ENCODE results near the gene CHST5. TPM values are rescaled to one million over a fixed set of nuclear protein-coding genes. Genes with fewer than 3 reads are reported as not detected.

CHST5 gene
- total and polyA plus RNA-seq, 2 donors (not counting 1 experiment from before 2014, with no cell fraction given): 0.99 TPM; not detected in 1

DNA sequence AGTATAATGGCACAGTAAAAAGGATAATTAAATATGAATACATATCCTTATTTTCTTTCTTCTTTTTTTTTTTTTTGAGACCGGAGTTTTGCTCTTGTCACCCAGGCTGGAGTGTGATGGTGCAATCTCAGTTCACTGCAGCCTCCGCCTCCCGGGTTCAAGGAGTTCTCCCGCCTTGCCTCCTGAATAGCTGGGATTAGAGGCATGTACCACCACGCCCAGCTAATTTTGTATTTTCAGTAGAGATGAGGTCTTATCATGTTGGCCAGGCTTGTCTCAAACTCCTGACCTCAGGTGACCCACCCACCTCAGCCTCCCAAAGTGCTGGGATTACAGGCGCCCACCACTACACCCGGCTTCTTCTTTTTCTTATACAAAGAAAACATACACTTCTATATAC lies 42.3 kb upstream of the CHST5 start:
- CTCF ChIA-PET: no interaction called here
- no peaks in the 10 kb centered on the region for H3K27me3 ChIP-seq (replicated peaks in 1 of 4; ENCODE audit: control extremely low read depth in 1 of 4, control insufficient read depth in 3 of 4, insufficient read depth in 4 of 4, low read length in 3 of 4)
- Mint-ChIP-seq H3K9me3 (ENCODE audit: insufficient read depth) (no peaks in the 10 kb centered on the region), H3K27ac (no peak overlapping the region), H3K27me3 (no peaks in the 10 kb centered on the region), H3K4me3 (no peak overlapping the region), H3K4me1 (peaks cover 48% of the 10 kb centered on the region)
- H3K4me3 ChIP-seq (ENCODE audit: control extremely low read depth in 1 of 5, extremely low read depth in 1 of 5, insufficient read depth in 1 of 5, low read depth in 2 of 5, low read length in 4 of 5): no peak overlapping the region
- TF ChIP-seq, protein P1, sequence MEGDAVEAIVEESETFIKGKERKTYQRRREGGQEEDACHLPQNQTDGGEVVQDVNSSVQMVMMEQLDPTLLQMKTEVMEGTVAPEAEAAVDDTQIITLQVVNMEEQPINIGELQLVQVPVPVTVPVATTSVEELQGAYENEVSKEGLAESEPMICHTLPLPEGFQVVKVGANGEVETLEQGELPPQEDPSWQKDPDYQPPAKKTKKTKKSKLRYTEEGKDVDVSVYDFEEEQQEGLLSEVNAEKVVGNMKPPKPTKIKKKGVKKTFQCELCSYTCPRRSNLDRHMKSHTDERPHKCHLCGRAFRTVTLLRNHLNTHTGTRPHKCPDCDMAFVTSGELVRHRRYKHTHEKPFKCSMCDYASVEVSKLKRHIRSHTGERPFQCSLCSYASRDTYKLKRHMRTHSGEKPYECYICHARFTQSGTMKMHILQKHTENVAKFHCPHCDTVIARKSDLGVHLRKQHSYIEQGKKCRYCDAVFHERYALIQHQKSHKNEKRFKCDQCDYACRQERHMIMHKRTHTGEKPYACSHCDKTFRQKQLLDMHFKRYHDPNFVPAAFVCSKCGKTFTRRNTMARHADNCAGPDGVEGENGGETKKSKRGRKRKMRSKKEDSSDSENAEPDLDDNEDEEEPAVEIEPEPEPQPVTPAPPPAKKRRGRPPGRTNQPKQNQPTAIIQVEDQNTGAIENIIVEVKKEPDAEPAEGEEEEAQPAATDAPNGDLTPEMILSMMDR (IDR thresholded peaks at IDR 0.05): no peak
- POLR2A ChIA-PET: no interaction called here
- no peak overlapping the region for H3K9ac ChIP-seq (ENCODE audit: low read length)
- peaks cover 20% of the 10 kb centered on the region for H4K20me1 ChIP-seq (ENCODE audit: control insufficient read depth, insufficient read depth, low read length, poor library complexity, severe bottlenecking)
- DNase-seq: no peak
- no peak overlapping the region for H2AFZ ChIP-seq (ENCODE audit: insufficient read depth, low read depth, low read length, poor library complexity, severe bottlenecking)
- intact Hi-C loops (cut with micrococcal nuclease): no loop called here
- H3K36me3 ChIP-seq (replicated peaks in 1 of 2; ENCODE audit: control extremely low read depth in 1 of 2, control insufficient read depth in 1 of 2, extremely low read depth in 1 of 2, insufficient read depth in 2 of 2, low read length in 1 of 2): peaks cover 15 to 52% of the 10 kb centered on the region in 2 experiments
- 93% methylated on average over 4 of the region's 7 CpGs for WGBS (ENCODE audit: insufficient coverage)
- H3K4me1 ChIP-seq (ENCODE audit: control insufficient read depth in 2 of 2, insufficient read depth in 2 of 2, low read length in 2 of 2): peaks cover 17 to 62% of the 10 kb centered on the region in 2 donors
- no peak for ATAC-seq (ENCODE audit: low read depth)
- H3K79me2 ChIP-seq (ENCODE audit: control insufficient read depth, insufficient read depth, low read length): peaks cover 20% of the 10 kb centered on the region
- H3K27ac ChIP-seq (ENCODE audit: low read length in 2 of 2): no peak overlapping the region
- H3K9me3 ChIP-seq (ENCODE audit: control extremely low read depth in 1 of 3, control insufficient read depth in 2 of 3, insufficient read depth in 1 of 3, low read length in 2 of 3): no peaks in the 10 kb centered on the region
- no peak overlapping the region for H3K4me2 ChIP-seq (replicated peaks; ENCODE audit: low read depth, low read length, poor library complexity, severe bottlenecking)

DNA sequence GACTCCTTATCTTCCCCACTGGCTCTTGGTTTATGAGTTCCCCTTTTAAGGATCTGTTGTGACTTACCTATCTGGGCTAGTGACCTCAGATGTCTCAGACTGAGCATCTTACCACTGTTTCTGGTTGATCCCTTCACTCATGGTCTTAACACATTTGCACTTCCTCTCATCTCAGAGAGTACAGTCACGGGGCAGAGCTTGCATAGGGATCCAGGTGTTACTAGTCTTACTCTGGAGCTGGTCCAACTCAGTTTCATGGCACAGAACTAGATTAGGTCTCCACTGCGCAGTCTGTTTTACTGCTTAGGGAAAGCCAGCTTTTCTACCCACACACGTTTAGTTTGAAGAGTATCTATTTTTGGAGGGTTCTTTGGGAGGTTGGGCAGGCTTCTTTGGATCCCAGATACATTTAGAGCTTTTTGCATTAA lies 40.5 kb upstream of the CHST5 start:
- WGBS (ENCODE audit: insufficient coverage): 50% methylated on average over 1 of the region's 3 CpGs
- intact Hi-C loops (cut with micrococcal nuclease): no loop called here
- ChIA-PET CTCF (interaction anchor here (1.8 kb wide), 1 partner anchor 12 kb away, joined by 4 read pairs; no protein-coding TSS in a partner anchor), POLR2A (no interaction called here)
- no peak for ATAC-seq (ENCODE audit: low read depth)
- Histone ChIP-seq H2AFZ (ENCODE audit: insufficient read depth, low read depth, low read length, poor library complexity, severe bottlenecking) (no peak overlapping the region), H3K4me1 (ENCODE audit: control insufficient read depth in 2 of 2, insufficient read depth in 2 of 2, low read length in 2 of 2) (peaks cover 18 to 67% of the 10 kb centered on the region in 2 donors), H3K27me3 (replicated peaks in 1 of 4; ENCODE audit: control extremely low read depth in 1 of 4, control insufficient read depth in 3 of 4, insufficient read depth in 4 of 4, low read length in 3 of 4) (no peaks in the 10 kb centered on the region), H3K4me2 (replicated peaks; ENCODE audit: low read depth, low read length, poor library complexity, severe bottlenecking) (no peak overlapping the region), H3K4me3 (ENCODE audit: control extremely low read depth in 1 of 5, extremely low read depth in 1 of 5, insufficient read depth in 1 of 5, low read depth in 2 of 5, low read length in 4 of 5) (no peak overlapping the region), H3K36me3 (replicated peaks in 1 of 2; ENCODE audit: control extremely low read depth in 1 of 2, control insufficient read depth in 1 of 2, extremely low read depth in 1 of 2, insufficient read depth in 2 of 2, low read length in 1 of 2) (peaks cover 17 to 67% of the 10 kb centered on the region in 2 experiments), H3K9ac (ENCODE audit: low read length) (no peak overlapping the region), H3K9me3 (ENCODE audit: control extremely low read depth in 1 of 3, control insufficient read depth in 2 of 3, insufficient read depth in 1 of 3, low read length in 2 of 3) (no peaks in the 10 kb centered on the region), H3K79me2 (ENCODE audit: control insufficient read depth, insufficient read depth, low read length) (peaks cover 38% of the 10 kb centered on the region), H4K20me1 (ENCODE audit: control insufficient read depth, insufficient read depth, low read length, poor library complexity, severe bottlenecking) (peaks cover 25% of the 10 kb centered on the region), H3K27ac (ENCODE audit: low read length in 2 of 2) (peak overlapping the region in 1 of 2 donors; percentile 54)
- TF ChIP-seq, protein P1 (IDR thresholded peaks at IDR 0.05): no peak
- no peak for TF ChIP-seq EZH2 (IDR thresholded peaks at IDR 0.05; ENCODE audit: borderline replicate concordance, insufficient read depth, low read depth, low read length, poor library complexity, severe bottlenecking)
- no peak for DNase-seq
- Mint-ChIP-seq H3K4me3 (no peak overlapping the region), H3K9me3 (ENCODE audit: insufficient read depth) (no peaks in the 10 kb centered on the region), H3K27ac (peak overlapping the region; percentile 47), H3K27me3 (no peaks in the 10 kb centered on the region), H3K4me1 (peaks cover 59% of the 10 kb centered on the region)

All from B cell (primary cell).